ENCODE measurements around the gene ARHGAP24. TPM values are rescaled to one million over a fixed set of nuclear protein-coding genes. Genes with fewer than 3 reads are reported as not detected.

ARHGAP24 gene
- polyA plus RNA-seq, 1 of the 3 experiments (the other 2 are of a cell fraction), result 1.4 TPM

DNA sequence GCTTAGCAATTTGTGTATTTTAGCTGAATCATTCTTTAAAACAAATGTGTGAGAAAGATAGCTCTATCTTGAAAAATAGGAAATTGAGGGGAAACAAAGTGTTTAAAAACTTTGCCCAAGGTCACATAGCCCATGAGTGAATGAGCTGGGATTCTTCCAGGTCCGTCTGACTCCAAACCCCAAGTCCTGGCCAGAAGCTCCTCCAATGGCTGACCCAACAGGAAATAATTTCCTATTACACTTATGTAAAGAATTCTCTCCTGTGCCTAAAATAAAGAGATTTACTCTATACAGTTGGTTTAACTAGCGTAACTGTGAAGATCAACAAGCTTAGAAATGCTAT is 287.6 kb downstream of the ARHGAP24 start:
- Histone ChIP-seq H3K4me3 (ENCODE audit: low read depth in 2 of 2, low read length in 1 of 2) (no peak overlapping the region; a peak in 1 of 4 replicates), H3F3A (replicated peaks; ENCODE audit: insufficient read depth) (peaks cover 25% of the 10 kb centered on the region), H3K79me2 (ENCODE audit: insufficient read depth) (no peaks in the 10 kb centered on the region), H3K9me2 (no peaks in the 10 kb centered on the region), H3K9ac (peak overlapping the region; percentile 50; the same call in 1 of the 2 replicates), H3K9me3 (no peaks in the 10 kb centered on the region), H3K4me1 (ENCODE audit: control insufficient read depth in 1 of 2, insufficient read depth in 2 of 2, low read depth in 1 of 2, low read length in 1 of 2) (peaks cover 6 to 8% of the 10 kb centered on the region in 2 experiments), H3K27me3 (ENCODE audit: insufficient read depth) (no peaks in the 10 kb centered on the region), H3K4me2 (peak overlapping the region; percentile 35), H4K20me1 (ENCODE audit: insufficient read depth) (no peaks in the 10 kb centered on the region), H3K36me3 (replicated peaks in 1 of 2; ENCODE audit: control insufficient read depth in 1 of 2, insufficient read depth in 2 of 2, low read length in 1 of 2) (no peaks in the 10 kb centered on the region), H2AFZ (ENCODE audit: low read depth) (peak overlapping the region; percentile 44), H3K27ac (ENCODE audit: low read depth in 2 of 2, low read length in 1 of 2) (peak overlapping the region; percentile 3 to 88; a peak in 3 of 4 replicates)
- DNase-seq, result no peak
- ChIA-PET POLR2A (no interaction called here), CTCF (interaction anchor here (0.8 to 3.0 kb wide), 6 partner anchors 12 to 615 kb away, joined by 3 to 21 read pairs (median 4); no protein-coding TSS in a partner anchor)
- TF ChIP-seq PBX3 (IDR thresholded peaks at IDR 0.05) (no peak), FOSL2 (IDR thresholded peaks at IDR 0.05; ENCODE audit: borderline replicate concordance, low read depth) (0 out of 2 replicates have a peak, but pooled peaks have one; percentile 21)
- WGBS (ENCODE audit: low lambda C conversion rate), result 34% methylated on average over 2 of the region's 2 CpGs

DNA sequence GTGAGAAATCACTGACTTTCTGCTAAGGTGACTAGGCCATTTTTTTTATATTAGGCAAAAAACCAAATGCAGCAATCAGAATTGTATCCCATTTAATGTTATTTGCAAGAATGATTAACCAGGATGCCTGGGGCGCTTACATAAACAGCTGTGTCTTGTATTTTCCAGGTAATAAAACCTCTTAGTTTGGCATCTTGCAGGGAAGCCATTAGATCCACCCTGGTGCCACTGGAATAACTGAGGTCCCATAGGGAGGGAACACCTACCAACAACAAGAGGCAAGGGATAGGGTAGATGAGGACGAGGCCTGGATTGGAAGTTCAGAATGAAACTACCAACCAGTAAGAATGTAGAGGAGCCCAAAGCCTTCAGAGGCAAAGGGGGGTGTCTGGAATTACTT is 288.3 kb downstream of the ARHGAP24 start:
- Histone ChIP-seq H3F3A (replicated peaks; ENCODE audit: insufficient read depth) (peaks cover 25% of the 10 kb centered on the region), H3K9me3 (no peaks in the 10 kb centered on the region), H3K27me3 (ENCODE audit: insufficient read depth) (no peaks in the 10 kb centered on the region), H3K4me1 (ENCODE audit: control insufficient read depth in 1 of 2, insufficient read depth in 2 of 2, low read depth in 1 of 2, low read length in 1 of 2) (peaks cover 6 to 8% of the 10 kb centered on the region in 2 experiments), H3K36me3 (replicated peaks in 1 of 2; ENCODE audit: control insufficient read depth in 1 of 2, insufficient read depth in 2 of 2, low read length in 1 of 2) (no peaks in the 10 kb centered on the region), H2AFZ (ENCODE audit: low read depth) (peak overlapping the region; percentile 82; the same call in 1 of the 2 replicates), H4K20me1 (ENCODE audit: insufficient read depth) (no peaks in the 10 kb centered on the region), H3K4me3 (ENCODE audit: low read depth in 2 of 2, low read length in 1 of 2) (no peak overlapping the region), H3K79me2 (ENCODE audit: insufficient read depth) (no peaks in the 10 kb centered on the region), H3K27ac (ENCODE audit: low read depth in 2 of 2, low read length in 1 of 2) (peak overlapping the region in 1 of 2 experiments; percentile 88; a peak in 2 of 4 replicates), H3K9me2 (no peaks in the 10 kb centered on the region), H3K9ac (peak overlapping the region; percentile 50; the same call in 1 of the 2 replicates), H3K4me2 (peak overlapping the region; percentile 35; the same call in 1 of the 2 replicates)
- WGBS (ENCODE audit: low lambda C conversion rate), result 43% methylated on average over 2 of the region's 2 CpGs
- POLR2A ChIA-PET, result no interaction called here
- TF ChIP-seq CHD2 (IDR thresholded peaks at IDR 0.05; ENCODE audit: low read length, partially characterized antibody) (no peak), GATA2 (CRISPR knock-in tag; IDR thresholded peaks at IDR 0.05) (no peak), MXI1 (IDR thresholded peaks at IDR 0.05; ENCODE audit: low read depth, low read length) (no peak), PBX3 (IDR thresholded peaks at IDR 0.05) (no peak), ZBTB33 (IDR thresholded peaks at IDR 0.05; ENCODE audit: borderline replicate concordance, low read depth) (no peak), SMC3 (IDR thresholded peaks at IDR 0.05; ENCODE audit: low read depth, low read length) (no peak), RCOR1 (IDR thresholded peaks at IDR 0.05; ENCODE audit: low read length) (no peak), RXRA (IDR thresholded peaks at IDR 0.05; ENCODE audit: borderline replicate concordance, low read depth) (no peak), TCF12 (IDR thresholded peaks at IDR 0.05) (no peak)
- CTCF ChIA-PET, result interaction anchor here (0.8 to 3.0 kb wide), 5 partner anchors 11 to 615 kb away, joined by 3 to 21 read pairs (median 4); no protein-coding TSS in a partner anchor
- DNase-seq, result no peak

Measured in SK-N-SH (cell line).